Ovary (tissue), 9 donors: ENCODE data around the gene SLC10A2. TPM values are rescaled to one million over a fixed set of nuclear protein-coding genes. Genes with fewer than 3 reads are reported as not detected.

Experiments used
- DNase-seq, 5 donors: peaks; one replicate each; pipeline ENCODE4 v3.0.0-alpha.2; 2019 to 2020
- H3K27ac ChIP-seq, 2 donors: fragments of 200-600 bp; one replicate each; pipeline versions ENCODE4 v1.5.1 to v1.8.0; 2019 to 2022
- H3K27me3 ChIP-seq: fragments of 200-600 bp; one replicate; pipeline ENCODE4 v1.8.0; 2022
- H3K36me3 ChIP-seq: fragments of 200-600 bp; sonication (generic); one replicate; pipeline ENCODE4 v1.5.1; 2019
- H3K4me1 ChIP-seq: one replicate; pipeline ENCODE4 v1.8.1; 2013; ENCODE audit warnings: mild to moderate bottlenecking, moderate library complexity; ENCODE audit not compliant: insufficient read depth
- H3K4me3 ChIP-seq: fragments of 200-600 bp; sonication (generic); one replicate; pipeline ENCODE4 v1.5.1; 2017
- H3K9me3 ChIP-seq, 2 donors: fragments of 200-600 bp in 1 of 2; sonication (generic) in 1 of 2; one replicate each; pipeline versions ENCODE4 v1.5.1 to v1.8.1; 2013 to 2019; ENCODE audit warnings: mild to moderate bottlenecking in 1 of 2, moderate library complexity in 1 of 2
- CTCF ChIP-seq, 3 donors: fragments of 450-650 bp in 2 of 3; fragments of 200-600 bp in 1 of 3; IDR thresholded peaks; one replicate each; pipeline versions ENCODE4 v1.5.1 to v1.8.0; 2016 to 2022; ENCODE audit warnings: antibody characterized with exemption in 3 of 3, mild to moderate bottlenecking in 1 of 3
- EP300 ChIP-seq: sonication (generic); formaldehyde crosslinking; IDR thresholded peaks from one replicate; pipeline ENCODE4 v1.6.1; 2017; ENCODE audit warnings: antibody characterized with exemption
- POLR2A ChIP-seq: fragments of 450-650 bp; IDR thresholded peaks from one replicate; pipeline ENCODE4 v1.6.1; 2017; ENCODE audit warnings: antibody characterized with exemption, mild to moderate bottlenecking, moderate library complexity
- WGBS, 3 donors: extraction: QIAGEN DNeasy Blood & Tissue Kit in 1 of 3; methylation state at CpG; one replicate each; pipeline versions ENCODE4 v1.1.5 to v1.1.7; 2013 to 2017; 5-methylcytosine and 5-hydroxymethylcytosine counted together
- intact Hi-C, 4 donors: fragments of 100-400 bp; cut with DNase I; formaldehyde crosslinking; loops; one replicate each; pipeline versions ENCODE4 v1.11.0 to v1.15.1; 2022 to 2023
- polyA plus RNA-seq, 2 donors: library from polyadenylated mRNA; stranded (reverse); fragments of 200-250 nt in 1 of 2; fragments of 350-450 nt in 1 of 2; fragmentation: Illumina TruSeq in 1 of 2; extraction: RNeasy Lipid Tissue Mini Kit (QIAGEN cat#74804) in 1 of 2; gene quantifications; one replicate each; pipeline ENCODE4 v1.2.3, GENCODE V29; 2013 to 2014
- total RNA-seq, 7 donors: library from RNA; depleted of rRNA in 2 of 7; stranded (reverse); fragments of >200 nt in 2 of 7; fragmentation: NEBNext Ultra II Directional in 3 of 7; extraction: Animal tissue kit (Norgen Biotek cat#: 25700) in 3 of 7; gene quantifications; one replicate each; pipeline versions ENCODE4 v1.1.0 to v1.2.4, GENCODE V29; 2016 to 2023
- donor health status: DM: no; HTN: no; CAD: no; lungs with moderate emphysema.
- donor health status: DM: no; HTN: no; CAD: no.
- donor health status: Bipolar disorder and iron deficiency.
- donor health status: DM: yes; HTN: yes; CAD: no.
- donor health status: DM: no; HTN: no; CAD: no.
- donor health status: DM: yes; HTN: yes; CAD: no.

Gene SLC10A2
- total and polyA plus RNA-seq, 9 donors, result 0.83 TPM; not detected in 8

- intact Hi-C loops, result no loop called here
- 8 to 28% (median 13%) methylated on average over 7 of the region's 7 CpGs for WGBS, 3 donors
- no peak overlapping the region for H3K4me3 ChIP-seq
- H3K9me3 ChIP-seq, result no peaks in the 10 kb centered on the region
- H3K36me3 ChIP-seq, result no peaks in the 10 kb centered on the region
- TF ChIP-seq POLR2A, result no peak
- no peak for TF ChIP-seq EP300
- no peak for TF ChIP-seq CTCF (IDR thresholded peaks at IDR 0.05)
- H3K27ac ChIP-seq, result no peak overlapping the region
- H3K4me1 ChIP-seq, result no peaks in the 10 kb centered on the region
- H3K27me3 ChIP-seq, result no peaks in the 10 kb centered on the region
- no peak for DNase-seq
Observed at GRCh38 chr13:103101901-103102300, 35.7 kb upstream of the SLC10A2 start.

- Histone ChIP-seq H3K4me1 (no peaks in the 10 kb centered on the region), H3K36me3 (no peaks in the 10 kb centered on the region), H3K4me3 (no peak overlapping the region), H3K27me3 (no peaks in the 10 kb centered on the region), H3K9me3 (no peaks in the 10 kb centered on the region), H3K27ac (no peak overlapping the region)
- WGBS, 3 donors, result 8 to 19% (median 9%) methylated on average over 2 of the region's 2 CpGs
- no peak for DNase-seq
- TF ChIP-seq EP300, result no peak
- intact Hi-C loops, result no loop called here
Observed at GRCh38 chr13:103101500-103101899, 35.3 kb upstream of the SLC10A2 start.

GRCh38 chr13:103100830-103101229, 34.6 kb upstream of the SLC10A2 start:
- Histone ChIP-seq H3K4me1 (no peaks in the 10 kb centered on the region), H3K36me3 (no peaks in the 10 kb centered on the region), H3K9me3 (no peaks in the 10 kb centered on the region), H3K27me3 (no peaks in the 10 kb centered on the region), H3K4me3 (no peak overlapping the region), H3K27ac (no peak overlapping the region)
- DNase-seq, result no peak
- intact Hi-C loops, result no loop called here
- no peak for TF ChIP-seq EP300
- TF ChIP-seq CTCF (IDR thresholded peaks at IDR 0.05), result no peak
- TF ChIP-seq POLR2A, result no peak

GRCh38 chr13:103099722-103100293, 33.6 kb upstream of the SLC10A2 start:
- Histone ChIP-seq H3K27me3 (no peaks in the 10 kb centered on the region), H3K4me3 (no peak overlapping the region), H3K27ac (no peak overlapping the region), H3K36me3 (no peaks in the 10 kb centered on the region), H3K4me1 (no peaks in the 10 kb centered on the region), H3K9me3 (no peaks in the 10 kb centered on the region)
- TF ChIP-seq EP300 (no peak), POLR2A (no peak), CTCF (IDR thresholded peaks at IDR 0.05) (no peak)
- intact Hi-C loops, result no loop called here
- 75 to 79% (median 78%) methylated on average over 5 of the region's 5 CpGs for WGBS, 3 donors
- no peak for DNase-seq

- DNase-seq, result no peak
- Histone ChIP-seq H3K4me3 (no peak overlapping the region), H3K27me3 (no peaks in the 10 kb centered on the region), H3K36me3 (no peaks in the 10 kb centered on the region), H3K4me1 (no peaks in the 10 kb centered on the region), H3K27ac (no peak overlapping the region), H3K9me3 (no peaks in the 10 kb centered on the region)
- no peak for TF ChIP-seq CTCF (IDR thresholded peaks at IDR 0.05)
- TF ChIP-seq POLR2A, result no peak
- TF ChIP-seq EP300, result no peak
- WGBS, 3 donors, result 76 to 87% (median 83%) methylated on average over 3 of the region's 3 CpGs
- intact Hi-C loops, result no loop called here
Observed at GRCh38 chr13:103098535-103098934, 32.3 kb upstream of the SLC10A2 start.
